Activated CD4-positive, alpha-beta T cell treated with anti-CD3 and anti-CD28 coated beads for 36 hours (primary cell): Measurements from ENCODE around the gene YDJC. TPM values are rescaled to one million over a fixed set of nuclear protein-coding genes. Genes with fewer than 3 reads are reported as not detected.
A peak's percentile ranks its signal among the peaks of the same experiment; 100 is the strongest.
"Not testable (repeated sequence)": the region's sequence is repeated elsewhere in the genome, so short reads cannot be mapped to it uniquely, and the experiment has no call there.

ENCODE experiments used
- ATAC-seq: fragments of 200-7000 bp; cut with Tn5 transposase; one replicate; pipeline ENCODE4 v1.10.0; 2021; ENCODE audit warnings: mild to moderate bottlenecking, moderate library complexity
- CTCF ChIA-PET: fragments of 350-600 bp; sonication (Branson Sonifier 250); formaldehyde crosslinking; loops from one replicate; lab custom pipeline; 2021; ENCODE audit warnings: antibody characterized with exemption; lab: Charles Lee
- POLR2A ChIA-PET: fragments of 350-600 bp; sonication (Branson Sonifier 250); formaldehyde crosslinking; loops from one replicate; lab custom pipeline; 2021; ENCODE audit warnings: antibody characterized with exemption, inconsistent platforms; lab: Charles Lee
- DNase-seq: peaks from one replicate; pipeline ENCODE4 v3.0.0-alpha.2; 2020
- H3K27ac Mint-ChIP-seq: one replicate; pipeline ENCODE4 v1.8.0; 2021; ENCODE audit warnings: mixed read lengths
- H3K27me3 Mint-ChIP-seq: one replicate; pipeline ENCODE4 v1.8.0; 2021; ENCODE audit warnings: mixed read lengths
- H3K36me3 Mint-ChIP-seq: one replicate; pipeline ENCODE4 v1.8.0; 2021; ENCODE audit warnings: low read depth, mixed read lengths
- H3K4me1 Mint-ChIP-seq: one replicate; pipeline ENCODE4 v1.8.0; 2021; ENCODE audit warnings: mixed read lengths
- H3K4me3 Mint-ChIP-seq: one replicate; pipeline ENCODE4 v1.8.0; 2021; ENCODE audit warnings: mild to moderate bottlenecking, moderate library complexity, mixed read lengths
- H3K9me3 Mint-ChIP-seq: one replicate; pipeline ENCODE4 v1.8.0; 2021; ENCODE audit warnings: low read depth, mixed read lengths
- intact Hi-C, 2 experiments: fragments of 100-400 bp; cut with DNase I in 1 of 2; cut with micrococcal nuclease in 1 of 2; formaldehyde crosslinking; loops; one replicate each; pipeline versions ENCODE4 v1.14.2 to v1.15.1; 2022 to 2024; cut with DNase I, micrococcal nuclease
- total RNA-seq, 2 experiments: library from RNA; stranded (reverse); gene quantifications; one replicate each; pipeline ENCODE4 v1.2.3, GENCODE V29; 2021

Gene YDJC
- total RNA-seq, 2 experiments from 2014 or later, result 43.4 to 54.0 TPM

GRCh38 chr22:21622919-21623647 lies 6.7 kb downstream of the YDJC start:
- Mint-ChIP-seq H3K27me3 (no peaks in the 10 kb centered on the region), H3K27ac (no peak overlapping the region), H3K4me1 (peaks cover 20% of the 10 kb centered on the region), H3K36me3 (peaks cover 34% of the 10 kb centered on the region), H3K4me3 (no peak overlapping the region), H3K9me3 (no peaks in the 10 kb centered on the region)
- ChIA-PET POLR2A (no interaction called here), CTCF (interaction anchor here (0.7 to 1.6 kb wide), 8 partner anchors 10 to 807 kb away, joined by 3 to 5 read pairs (median 4); partner anchors contain the start of gene SDF2L1)
- DNase-seq, result no peak
- intact Hi-C loops, result no loop called here
- no peak for ATAC-seq

GRCh38 chr22:21622011-21622918 lies 7.6 kb downstream of the YDJC start:
- Mint-ChIP-seq H3K9me3 (no peaks in the 10 kb centered on the region), H3K4me1 (peaks cover 12% of the 10 kb centered on the region), H3K4me3 (no peak overlapping the region), H3K27me3 (no peaks in the 10 kb centered on the region), H3K27ac (peak overlapping the region; percentile 63), H3K36me3 (peaks cover 26% of the 10 kb centered on the region)
- no peak for DNase-seq
- intact Hi-C loops, result no loop called here
- POLR2A ChIA-PET, result no interaction called here
- ATAC-seq, result no peak
- CTCF ChIA-PET, result interaction anchor here (1.0 to 1.6 kb wide), 2 partner anchors 24 to 25 kb away, joined by 3 to 4 read pairs; no protein-coding TSS in a partner anchor

GRCh38 chr22:21621025-21621424 lies 8.8 kb downstream of the YDJC start:
- no peak for DNase-seq
- CTCF ChIA-PET, result interaction anchor here (0.6 to 1.7 kb wide), 3 partner anchors 8 to 26 kb away, joined by 3 to 4 read pairs (median 3); no protein-coding TSS in a partner anchor
- Mint-ChIP-seq H3K4me3 (no peak overlapping the region), H3K36me3 (peaks cover 20% of the 10 kb centered on the region), H3K27ac (no peak overlapping the region), H3K27me3 (no peaks in the 10 kb centered on the region), H3K4me1 (peaks cover 5% of the 10 kb centered on the region), H3K9me3 (no peaks in the 10 kb centered on the region)
- no peak for ATAC-seq
- intact Hi-C loops, result no loop called here
- POLR2A ChIA-PET, result no interaction called here

GRCh38 chr22:21617337-21617736 lies 12.5 kb downstream of the YDJC start:
- ChIA-PET CTCF (interaction anchor here (1.0 to 2.4 kb wide), 7 partner anchors 9 to 30 kb away, joined by 3 to 10 read pairs (median 4); no protein-coding TSS in a partner anchor), POLR2A (interaction anchor here (0.6 kb wide), 1 partner anchor 1761 kb away, joined by 5 read pairs; no protein-coding TSS in a partner anchor)
- ATAC-seq, H3K27ac Mint-ChIP-seq, H3K4me3 Mint-ChIP-seq, H3K9me3 Mint-ChIP-seq, DNase-seq, H3K4me1 Mint-ChIP-seq, H3K27me3 Mint-ChIP-seq, intact Hi-C loops: not testable (repeated sequence)
- peaks cover 26% of the 10 kb centered on the region for H3K36me3 Mint-ChIP-seq

GRCh38 chr22:21615731-21616130 lies 14.1 kb downstream of the YDJC start:
- ChIA-PET CTCF (interaction anchor here (1.5 to 2.4 kb wide), 2 partner anchors 28 to 31 kb away, joined by 4 to 10 read pairs; no protein-coding TSS in a partner anchor), POLR2A (interaction anchor here (0.5 to 1.5 kb wide), 2 partner anchors 14 to 19 kb away, joined by 3 read pairs; no protein-coding TSS in a partner anchor)
- Mint-ChIP-seq H3K27me3 (no peaks in the 10 kb centered on the region), H3K27ac (no peak overlapping the region), H3K36me3 (peaks cover 30% of the 10 kb centered on the region), H3K4me3 (no peak overlapping the region), H3K4me1 (peaks cover 8% of the 10 kb centered on the region), H3K9me3 (no peaks in the 10 kb centered on the region)
- intact Hi-C loops, result no loop called here
- ATAC-seq, result no peak
- no peak for DNase-seq

GRCh38 chr22:21613553-21614233 lies 16.1 kb downstream of the YDJC start:
- Mint-ChIP-seq H3K4me3 (no peak overlapping the region), H3K9me3 (no peaks in the 10 kb centered on the region), H3K36me3 (peaks cover 30% of the 10 kb centered on the region), H3K27ac (peak overlapping the region; percentile 33), H3K27me3 (no peaks in the 10 kb centered on the region), H3K4me1 (peaks cover 8% of the 10 kb centered on the region)
- ChIA-PET CTCF (interaction anchor here (0.6 to 2.0 kb wide), 5 partner anchors 10 to 404 kb away, joined by 3 to 6 read pairs (median 5); no protein-coding TSS in a partner anchor), POLR2A (no interaction called here)
- ATAC-seq, result no peak
- intact Hi-C loops, result no loop called here
- DNase-seq, result no peak

- DNase-seq, result no peak
- no peak for ATAC-seq
- ChIA-PET CTCF (interaction anchor here (0.6 to 2.0 kb wide), 5 partner anchors 9 to 165 kb away, joined by 4 to 6 read pairs (median 5); no protein-coding TSS in a partner anchor), POLR2A (no interaction called here)
- H3K27ac Mint-ChIP-seq, result no peak overlapping the region
- peaks cover 8% of the 10 kb centered on the region for H3K4me1 Mint-ChIP-seq
- H3K9me3 Mint-ChIP-seq, result no peaks in the 10 kb centered on the region
- no peak overlapping the region for H3K4me3 Mint-ChIP-seq
- H3K27me3 Mint-ChIP-seq, result no peaks in the 10 kb centered on the region
- intact Hi-C loops, result no loop called here
- H3K36me3 Mint-ChIP-seq, result peaks cover 33% of the 10 kb centered on the region
Measured at GRCh38 chr22:21612858-21613257, 17.0 kb downstream of the YDJC start.

- intact Hi-C loops, result no loop called here
- ATAC-seq, result no peak
- peaks cover 41% of the 10 kb centered on the region for H3K36me3 Mint-ChIP-seq
- DNase-seq, result no peak
- no peak overlapping the region for H3K4me3 Mint-ChIP-seq
- H3K4me1 Mint-ChIP-seq, result peaks cover 18% of the 10 kb centered on the region
- no peaks in the 10 kb centered on the region for H3K27me3 Mint-ChIP-seq
- peak overlapping the region; percentile 49 for H3K27ac Mint-ChIP-seq
- ChIA-PET POLR2A (no interaction called here), CTCF (no interaction called here)
- H3K9me3 Mint-ChIP-seq, result no peaks in the 10 kb centered on the region
Measured at GRCh38 chr22:21611210-21611977, 18.4 kb downstream of the YDJC start.

GRCh38 chr22:21609556-21610157 lies 20.2 kb downstream of the YDJC start:
- H3K4me3 Mint-ChIP-seq, POLR2A ChIA-PET, intact Hi-C loops, H3K9me3 Mint-ChIP-seq, ATAC-seq, DNase-seq, H3K27me3 Mint-ChIP-seq: not testable (repeated sequence)
- Mint-ChIP-seq H3K27ac (peak overlapping the region; percentile 19), H3K36me3 (peaks cover 38% of the 10 kb centered on the region), H3K4me1 (peaks cover 21% of the 10 kb centered on the region)
- CTCF ChIA-PET, result interaction anchor here (0.8 to 2.4 kb wide), 6 partner anchors 8 to 158 kb away, joined by 3 to 11 read pairs (median 3); partner anchors contain the start of gene YDJC

- DNase-seq (no peak), ATAC-seq (peak; percentile 55)
- H3K27ac Mint-ChIP-seq, result no peak overlapping the region
- H3K27me3 Mint-ChIP-seq, result no peaks in the 10 kb centered on the region
- no peak overlapping the region for H3K4me3 Mint-ChIP-seq
- H3K9me3 Mint-ChIP-seq, result no peaks in the 10 kb centered on the region
- peaks cover 25% of the 10 kb centered on the region for H3K36me3 Mint-ChIP-seq
- intact Hi-C loops, result no loop called here
- CTCF ChIA-PET, result interaction anchor here (0.6 to 2.0 kb wide), 2 partner anchors 33 to 1486 kb away, joined by 3 to 5 read pairs; no protein-coding TSS in a partner anchor
- POLR2A ChIA-PET, result no interaction called here
- H3K4me1 Mint-ChIP-seq, result peaks cover 22% of the 10 kb centered on the region
Measured at GRCh38 chr22:21606775-21607174, 23.0 kb downstream of the YDJC start.
